ENCODE results near the gene PAPOLG.
A peak's percentile ranks its signal among the peaks of the same experiment; 100 is the strongest.

The PAPOLG gene

GRCh38 chr2:60742419-60742818 lies 13.6 kb upstream of the PAPOLG start:
- no peaks in the 10 kb centered on the region for H3K36me3 Mint-ChIP-seq

GRCh38 chr2:60745330-60745729 lies 10.7 kb upstream of the PAPOLG start:
- DNase-seq (no peak), ATAC-seq (replicated peaks) (no peak)
- H3K36me3 Mint-ChIP-seq: no peaks in the 10 kb centered on the region
- no peaks in the 10 kb centered on the region for H3K9me3 Mint-ChIP-seq
- no peaks in the 10 kb centered on the region for H3K27me3 Mint-ChIP-seq
- H3K27ac Mint-ChIP-seq: no peak overlapping the region
- peaks cover 5 to 7% of the 10 kb centered on the region in 2 donors for H3K4me1 Mint-ChIP-seq
- H3K4me3 Mint-ChIP-seq: no peak overlapping the region

More at GRCh38 chr2:60742419-60742818, 13.6 kb upstream of the PAPOLG start:
- ATAC-seq (replicated peaks) (no peak), DNase-seq (no peak)
- Mint-ChIP-seq H3K27ac (no peak overlapping the region), H3K9me3 (no peaks in the 10 kb centered on the region), H3K27me3 (peaks cover 11 to 19% of the 10 kb centered on the region in 2 donors), H3K4me3 (no peak overlapping the region), H3K4me1 (peaks cover 5 to 7% of the 10 kb centered on the region in 2 donors)

GRCh38 chr2:60745761-60746160 lies 10.3 kb upstream of the PAPOLG start:
- Mint-ChIP-seq H3K4me1 (peaks cover 5 to 7% of the 10 kb centered on the region in 2 donors), H3K36me3 (no peaks in the 10 kb centered on the region), H3K27ac (no peak overlapping the region), H3K9me3 (no peaks in the 10 kb centered on the region), H3K27me3 (no peaks in the 10 kb centered on the region), H3K4me3 (no peak overlapping the region)
- ATAC-seq (replicated peaks) (no peak), DNase-seq (no peak)

- Mint-ChIP-seq H3K9me3 (no peaks in the 10 kb centered on the region), H3K36me3 (no peaks in the 10 kb centered on the region), H3K27me3 (no peaks in the 10 kb centered on the region), H3K4me1 (peaks cover 5 to 7% of the 10 kb centered on the region in 2 donors), H3K27ac (no peak overlapping the region), H3K4me3 (no peak overlapping the region)
- ATAC-seq (replicated peaks) (no peak), DNase-seq (no peak)
Observed at GRCh38 chr2:60746318-60746717, 9.8 kb upstream of the PAPOLG start.

- no peak for DNase-seq
- no peak overlapping the region for H3K27ac Mint-ChIP-seq
- peaks cover 17 to 21% of the 10 kb centered on the region in 2 donors for H3K4me1 Mint-ChIP-seq
Observed at GRCh38 chr2:60759654-60760053, 3.6 kb downstream of the PAPOLG start.

GRCh38 chr2:60764736-60765534 lies 8.9 kb downstream of the PAPOLG start:
- no peak overlapping the region for H3K4me3 Mint-ChIP-seq
- H3K4me1 Mint-ChIP-seq: peaks cover 10 to 15% of the 10 kb centered on the region in 2 donors
- no peak overlapping the region for H3K27ac Mint-ChIP-seq
- peaks cover 35 to 50% of the 10 kb centered on the region in 2 donors for H3K36me3 Mint-ChIP-seq
- H3K27me3 Mint-ChIP-seq: no peaks in the 10 kb centered on the region
- ATAC-seq (replicated peaks): no peak
- no peak for DNase-seq
- H3K9me3 Mint-ChIP-seq: no peaks in the 10 kb centered on the region

More at GRCh38 chr2:60759654-60760053, 3.6 kb downstream of the PAPOLG start:
- peaks cover 18 to 23% of the 10 kb centered on the region in 2 donors for H3K36me3 Mint-ChIP-seq
- no peak for ATAC-seq (replicated peaks)
- H3K27me3 Mint-ChIP-seq: no peaks in the 10 kb centered on the region
- H3K9me3 Mint-ChIP-seq: no peaks in the 10 kb centered on the region
- no peak overlapping the region for H3K4me3 Mint-ChIP-seq

- H3K9me3 Mint-ChIP-seq: no peaks in the 10 kb centered on the region
- ATAC-seq (replicated peaks) (no peak), DNase-seq (no peak)
- no peak overlapping the region for H3K4me3 Mint-ChIP-seq
- peaks cover 28 to 49% of the 10 kb centered on the region in 2 donors for H3K36me3 Mint-ChIP-seq
- H3K27me3 Mint-ChIP-seq: no peaks in the 10 kb centered on the region
- no peak overlapping the region for H3K27ac Mint-ChIP-seq
- H3K4me1 Mint-ChIP-seq: peaks cover 3 to 5% of the 10 kb centered on the region in 2 donors
Observed at GRCh38 chr2:60766283-60766682, 10.2 kb downstream of the PAPOLG start.

- H3K27ac Mint-ChIP-seq: no peak overlapping the region
- DNase-seq (no peak), ATAC-seq (replicated peaks) (no peak)
- no peak overlapping the region for H3K4me3 Mint-ChIP-seq
- H3K4me1 Mint-ChIP-seq: peaks cover 3 to 5% of the 10 kb centered on the region in 2 donors
- H3K9me3 Mint-ChIP-seq: no peaks in the 10 kb centered on the region
- peaks cover 29 to 50% of the 10 kb centered on the region in 2 donors for H3K36me3 Mint-ChIP-seq
- no peaks in the 10 kb centered on the region for H3K27me3 Mint-ChIP-seq
Observed at GRCh38 chr2:60771508-60771907, 15.4 kb downstream of the PAPOLG start.

GRCh38 chr2:60775048-60775639 lies 19.1 kb downstream of the PAPOLG start:
- ATAC-seq (replicated peaks) (no peak), DNase-seq (no peak)
- H3K36me3 Mint-ChIP-seq: peaks cover 17 to 43% of the 10 kb centered on the region in 2 donors
- H3K9me3 Mint-ChIP-seq: no peaks in the 10 kb centered on the region
- H3K4me3 Mint-ChIP-seq: no peak overlapping the region
- H3K27me3 Mint-ChIP-seq: no peaks in the 10 kb centered on the region
- no peak overlapping the region for H3K27ac Mint-ChIP-seq
- H3K4me1 Mint-ChIP-seq: no peaks in the 10 kb centered on the region

- ATAC-seq (replicated peaks) (no peak), DNase-seq (no peak)
- Mint-ChIP-seq H3K4me3 (no peak overlapping the region), H3K36me3 (peaks cover 17 to 36% of the 10 kb centered on the region in 2 donors), H3K9me3 (no peaks in the 10 kb centered on the region), H3K27me3 (no peaks in the 10 kb centered on the region), H3K27ac (no peak overlapping the region), H3K4me1 (peaks cover 0 to 1% of the 10 kb centered on the region in 2 donors)
Observed at GRCh38 chr2:60778352-60778751, 22.3 kb downstream of the PAPOLG start.

- H3K36me3 Mint-ChIP-seq: peaks cover 17 to 40% of the 10 kb centered on the region in 2 donors
- DNase-seq (no peak), ATAC-seq (replicated peaks) (no peak)
- H3K4me1 Mint-ChIP-seq: peaks cover 0 to 1% of the 10 kb centered on the region in 2 donors
- H3K27me3 Mint-ChIP-seq: no peaks in the 10 kb centered on the region
- H3K9me3 Mint-ChIP-seq: no peaks in the 10 kb centered on the region
- H3K27ac Mint-ChIP-seq: no peak overlapping the region
- no peak overlapping the region for H3K4me3 Mint-ChIP-seq
Observed at GRCh38 chr2:60779426-60779825, 23.4 kb downstream of the PAPOLG start.

- Mint-ChIP-seq H3K27ac (no peak overlapping the region), H3K9me3 (no peaks in the 10 kb centered on the region), H3K4me1 (peaks cover 0 to 1% of the 10 kb centered on the region in 2 donors), H3K36me3 (peaks cover 23 to 39% of the 10 kb centered on the region in 2 donors), H3K27me3 (no peaks in the 10 kb centered on the region), H3K4me3 (no peak overlapping the region)
- ATAC-seq (replicated peaks) (no peak), DNase-seq (no peak)
Observed at GRCh38 chr2:60780721-60781120, 24.7 kb downstream of the PAPOLG start.

GRCh38 chr2:60793169-60793568 lies 37.1 kb downstream of the PAPOLG start:
- H3K36me3 Mint-ChIP-seq: peaks cover 27 to 40% of the 10 kb centered on the region in 2 donors
- peaks cover 14 to 20% of the 10 kb centered on the region in 2 donors for H3K4me1 Mint-ChIP-seq
- no peaks in the 10 kb centered on the region for H3K9me3 Mint-ChIP-seq
- DNase-seq (no peak), ATAC-seq (replicated peaks) (no peak)
- H3K27ac Mint-ChIP-seq: no peak overlapping the region
- H3K27me3 Mint-ChIP-seq: no peaks in the 10 kb centered on the region
- no peak overlapping the region for H3K4me3 Mint-ChIP-seq

GRCh38 chr2:60794271-60794863 lies 38.3 kb downstream of the PAPOLG start:
- Mint-ChIP-seq H3K4me1 (peaks cover 15 to 20% of the 10 kb centered on the region in 2 donors), H3K27me3 (no peaks in the 10 kb centered on the region), H3K9me3 (no peaks in the 10 kb centered on the region), H3K4me3 (no peak overlapping the region), H3K36me3 (peaks cover 28 to 39% of the 10 kb centered on the region in 2 donors), H3K27ac (peak overlapping the region; percentile 47)
- DNase-seq: no peak
- no peak for ATAC-seq (replicated peaks)

Data from stimulated activated naive B cell treated with anti-CD40 and anti-IgM and Interleukin-4, amounts not matched to agents 10 μg/mL and 1 μg/mL and 100 μg/mL, for 72 hours (primary cell).